GM19463 (cell line): ENCODE data around the gene CYP46A1.

Experiments
- ATAC-seq: cut with Tn5 transposase; IDR thresholded peaks from one replicate; pipeline ENCODE4 v1.9.1; 2021; ENCODE audit warnings: mild to moderate bottlenecking, moderate library complexity; ENCODE audit not compliant: unreplicated experiment

CYP46A1 gene

GRCh38 chr14:99707420-99707819 lies 23.3 kb downstream of the CYP46A1 start:
- no peak for ATAC-seq

GRCh38 chr14:99707921-99708320 lies 23.8 kb downstream of the CYP46A1 start:
- ATAC-seq = no peak

GRCh38 chr14:99708449-99708848 lies 24.4 kb downstream of the CYP46A1 start:
- no peak for ATAC-seq

- ATAC-seq = no peak
Observed at GRCh38 chr14:99713972-99714371, 29.9 kb downstream of the CYP46A1 start.

- no peak for ATAC-seq
Observed at GRCh38 chr14:99715266-99716000, 31.3 kb downstream of the CYP46A1 start.

GRCh38 chr14:99716091-99716849 lies 32.2 kb downstream of the CYP46A1 start:
- ATAC-seq = no peak

- no peak for ATAC-seq
Observed at GRCh38 chr14:99716850-99717681, 33.0 kb downstream of the CYP46A1 start.

GRCh38 chr14:99717682-99718013 lies 33.5 kb downstream of the CYP46A1 start:
- ATAC-seq = no peak

- ATAC-seq = peak; percentile 98
Observed at GRCh38 chr14:99718031-99718810, 34.1 kb downstream of the CYP46A1 start.

- peak; percentile 62 for ATAC-seq
Observed at GRCh38 chr14:99718811-99719192, 34.7 kb downstream of the CYP46A1 start.

GRCh38 chr14:99720941-99721791 lies 37.1 kb downstream of the CYP46A1 start:
- no peak for ATAC-seq

GRCh38 chr14:99721792-99722516 lies 37.9 kb downstream of the CYP46A1 start:
- ATAC-seq = no peak

GRCh38 chr14:99722741-99723140 lies 38.6 kb downstream of the CYP46A1 start:
- no peak for ATAC-seq

GRCh38 chr14:99724196-99724891 lies 40.2 kb downstream of the CYP46A1 start:
- no peak for ATAC-seq

- ATAC-seq = no peak
Observed at GRCh38 chr14:99724939-99725773, 41.1 kb downstream of the CYP46A1 start.

- no peak for ATAC-seq
Observed at GRCh38 chr14:99725774-99726537, 41.9 kb downstream of the CYP46A1 start.

GRCh38 chr14:99726538-99727095 lies 42.5 kb downstream of the CYP46A1 start:
- no peak for ATAC-seq
